Stimulated activated effector memory CD8-positive, alpha-beta T cell treated with anti-CD3 and anti-CD28 coated beads, Interleukin-12 subunit alpha, Interleukin-12 subunit beta, amount 100 ng/mL, for 72 hours (primary cell): ENCODE measurements around the gene GZMB.
A peak's percentile ranks its signal among the peaks of the same experiment; 100 is the strongest.
"Not testable (repeated sequence)": the region's sequence is repeated elsewhere in the genome, so short reads cannot be mapped to it uniquely, and the experiment has no call there.

Experiments
- ATAC-seq: fragments of 150-1000 bp; cut with Tn5 transposase; 2 replicates; pipeline ENCODE4 v1.10.0; 2021
- DNase-seq, 2 donors: peaks; one replicate each; pipeline ENCODE4 v3.0.0; 2021 to 2022; ENCODE audit warnings: low spot score in 2 of 2
- H3K27ac Mint-ChIP-seq: one replicate; pipeline ENCODE4 v1.8.0; 2022; ENCODE audit warnings: mild to moderate bottlenecking, mixed read lengths
- H3K36me3 Mint-ChIP-seq: one replicate; pipeline ENCODE4 v1.8.0; 2022; ENCODE audit warnings: mild to moderate bottlenecking, mixed read lengths
- H3K4me1 Mint-ChIP-seq: one replicate; pipeline ENCODE4 v1.8.0; 2022; ENCODE audit warnings: mixed read lengths
- H3K4me3 Mint-ChIP-seq: one replicate; pipeline ENCODE4 v1.8.0; 2022; ENCODE audit warnings: mild to moderate bottlenecking, mixed read lengths
- H3K9me3 Mint-ChIP-seq: one replicate; pipeline ENCODE4 v1.8.0; 2022; ENCODE audit warnings: mixed read lengths

GZMB gene

DNA sequence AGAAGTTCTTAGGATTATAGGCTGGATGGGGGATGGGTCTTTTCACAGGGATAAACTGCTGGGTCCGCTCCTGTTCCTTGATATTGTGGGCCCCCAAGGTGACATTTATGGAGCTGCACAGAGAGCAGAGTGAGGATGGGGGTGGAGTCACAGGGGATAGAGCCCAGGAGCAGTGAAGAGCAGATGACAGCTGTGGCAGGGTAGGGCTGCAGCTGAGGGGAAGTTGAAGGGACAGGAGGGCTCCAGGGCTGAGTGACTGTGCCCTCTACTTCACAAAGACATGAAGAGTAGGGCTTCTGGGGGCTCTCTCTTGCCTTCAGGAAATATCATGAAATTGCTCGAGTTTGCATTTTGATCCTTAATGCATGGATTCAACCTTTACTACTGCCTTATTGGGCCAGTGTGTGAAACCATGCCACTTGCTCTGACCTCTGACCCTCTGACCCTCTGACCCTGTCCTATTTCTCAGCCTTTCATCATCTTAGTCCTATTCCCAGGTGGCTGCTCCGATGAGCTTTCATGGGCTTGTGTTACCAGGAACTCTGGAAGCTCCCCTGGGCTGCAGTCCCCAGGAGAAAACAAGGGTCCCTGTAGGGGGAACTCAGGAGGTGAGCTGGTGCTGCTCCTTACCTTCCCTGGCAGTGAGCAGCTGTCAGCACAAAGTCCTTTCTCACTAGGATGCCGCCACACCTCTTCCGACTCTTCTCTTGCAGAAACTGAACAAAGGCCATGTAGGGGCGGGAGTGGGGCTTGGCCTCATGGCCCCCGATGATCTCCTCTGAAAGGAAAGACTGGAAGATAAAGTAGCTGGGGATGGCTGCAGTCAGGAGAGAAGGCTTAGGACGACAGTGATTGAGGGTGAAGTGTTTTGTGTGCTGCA lies 26.1 kb downstream of the GZMB start:
- H3K4me3 Mint-ChIP-seq = peak overlapping the region; percentile 85
- no peaks in the 10 kb centered on the region for H3K9me3 Mint-ChIP-seq
- DNase-seq (no peak), ATAC-seq (peak; percentile 27)
- H3K27ac Mint-ChIP-seq = peak overlapping the region; percentile 97
- H3K36me3 Mint-ChIP-seq = peaks cover 47% of the 10 kb centered on the region
- peaks cover 68% of the 10 kb centered on the region for H3K4me1 Mint-ChIP-seq

DNA sequence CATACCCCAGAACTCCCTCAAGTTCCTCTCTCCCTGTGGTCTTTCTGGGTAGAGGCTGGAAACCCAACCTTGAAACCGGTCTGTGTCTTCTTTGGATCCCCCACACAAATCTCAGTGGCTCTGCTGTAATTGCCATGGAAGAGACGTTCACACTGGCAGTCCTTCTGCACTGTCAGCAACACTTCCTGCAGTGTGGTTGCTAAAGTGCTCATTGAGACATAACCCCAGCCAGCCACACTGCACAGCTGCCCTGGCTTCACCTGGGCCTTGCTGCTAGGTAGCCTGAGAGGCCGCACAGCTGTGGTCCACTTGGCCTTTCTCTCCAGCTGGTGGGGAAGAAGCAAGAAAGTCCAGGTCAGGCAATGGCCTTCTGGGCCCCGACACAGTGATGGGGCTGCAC lies 26.9 kb downstream of the GZMB start:
- peaks cover 60% of the 10 kb centered on the region for H3K4me1 Mint-ChIP-seq
- H3K27ac Mint-ChIP-seq = peak overlapping the region; percentile 97
- peak in 1 of 2 donors; percentile 64 for DNase-seq
- peaks cover 47% of the 10 kb centered on the region for H3K36me3 Mint-ChIP-seq
- ATAC-seq = peak; percentile 67
- H3K9me3 Mint-ChIP-seq = no peaks in the 10 kb centered on the region
- H3K4me3 Mint-ChIP-seq = peak overlapping the region; percentile 85

DNA sequence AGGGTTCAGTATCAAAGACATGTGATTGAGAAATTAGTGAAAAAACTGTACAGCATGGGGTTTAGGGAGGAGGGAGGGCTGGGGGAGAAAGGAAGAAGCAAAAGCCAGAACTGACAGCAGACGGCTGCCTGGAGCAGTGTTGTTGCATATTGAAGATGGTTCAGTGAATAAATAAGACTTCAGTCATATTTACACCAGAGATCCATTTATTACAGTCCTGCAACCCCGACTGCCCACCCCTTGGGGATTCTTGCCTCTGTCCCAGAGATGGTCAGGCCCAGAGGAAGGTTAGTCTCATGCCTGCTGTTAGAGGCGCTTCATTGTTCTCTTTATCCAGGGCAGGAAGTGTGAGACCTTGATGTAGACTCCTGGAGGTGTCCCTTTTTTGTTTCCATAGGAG lies 27.7 kb downstream of the GZMB start:
- peak overlapping the region; percentile 97 for H3K27ac Mint-ChIP-seq

GRCh38 chr14:24605435-24606190 lies 28.4 kb downstream of the GZMB start:
- peak overlapping the region; percentile 97 for H3K27ac Mint-ChIP-seq
- ATAC-seq = peak; percentile 73
- no peaks in the 10 kb centered on the region for H3K9me3 Mint-ChIP-seq
- H3K36me3 Mint-ChIP-seq = peaks cover 47% of the 10 kb centered on the region
- H3K4me1 Mint-ChIP-seq = peaks cover 54% of the 10 kb centered on the region
- DNase-seq = peak; percentile 72 to 89
- H3K4me3 Mint-ChIP-seq = peak overlapping the region; percentile 85

More for the DNA sequence above, 27.7 kb downstream of the GZMB start:
- Mint-ChIP-seq H3K36me3 (peaks cover 47% of the 10 kb centered on the region), H3K4me1 (peaks cover 54% of the 10 kb centered on the region), H3K4me3 (peak overlapping the region; percentile 85), H3K9me3 (no peaks in the 10 kb centered on the region)
- ATAC-seq = no peak
- no peak for DNase-seq

GRCh38 chr14:24597403-24597802 lies 36.6 kb downstream of the GZMB start:
- Mint-ChIP-seq H3K4me1 (no peaks in the 10 kb centered on the region), H3K36me3 (no peaks in the 10 kb centered on the region), H3K9me3 (peaks cover 16% of the 10 kb centered on the region), H3K4me3 (no peak overlapping the region), H3K27ac (no peak overlapping the region)
- DNase-seq (no peak), ATAC-seq (no peak)

DNA sequence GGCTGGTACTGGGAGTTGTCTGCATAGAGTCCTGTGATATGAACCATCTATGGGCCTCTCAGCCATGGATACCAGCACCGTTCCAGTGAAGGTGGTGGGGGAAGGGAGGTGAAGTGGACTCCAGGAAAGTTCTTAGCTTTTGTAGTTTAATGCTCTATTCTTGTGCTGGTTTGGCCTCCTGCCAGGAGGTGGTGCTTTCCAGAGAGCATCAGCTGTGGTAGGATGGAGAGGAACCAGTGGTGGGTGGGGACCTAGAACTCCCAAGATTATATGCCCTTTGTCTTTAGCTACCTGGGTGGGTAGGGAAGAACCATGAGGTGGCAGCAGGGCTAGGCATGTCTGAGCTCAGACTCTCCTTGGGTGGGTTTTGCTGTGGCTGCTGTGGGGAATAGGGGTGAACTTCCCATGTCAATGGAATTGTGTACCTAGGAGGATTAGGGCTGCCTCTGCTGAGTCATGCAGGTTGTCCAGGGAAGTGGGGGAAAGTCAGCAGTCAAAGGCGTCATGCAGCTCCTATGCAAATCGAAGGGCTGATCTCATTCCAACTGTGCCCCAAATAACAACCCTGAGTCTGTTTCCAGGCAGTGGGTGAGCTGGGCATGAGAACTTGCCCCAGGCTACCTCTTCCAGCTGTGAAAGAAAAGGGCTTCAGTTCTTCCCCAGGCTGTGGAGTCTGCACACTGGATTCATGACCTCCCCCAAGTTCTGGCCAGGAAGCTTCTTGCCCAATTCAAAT lies 38.7 kb downstream of the GZMB start:
- no peaks in the 10 kb centered on the region for H3K4me1 Mint-ChIP-seq
- H3K27ac Mint-ChIP-seq = peak overlapping the region; percentile 63
- ATAC-seq (no peak), DNase-seq (no peak)
- peaks cover 18% of the 10 kb centered on the region for H3K9me3 Mint-ChIP-seq
- no peak overlapping the region for H3K4me3 Mint-ChIP-seq
- no peaks in the 10 kb centered on the region for H3K36me3 Mint-ChIP-seq

DNA sequence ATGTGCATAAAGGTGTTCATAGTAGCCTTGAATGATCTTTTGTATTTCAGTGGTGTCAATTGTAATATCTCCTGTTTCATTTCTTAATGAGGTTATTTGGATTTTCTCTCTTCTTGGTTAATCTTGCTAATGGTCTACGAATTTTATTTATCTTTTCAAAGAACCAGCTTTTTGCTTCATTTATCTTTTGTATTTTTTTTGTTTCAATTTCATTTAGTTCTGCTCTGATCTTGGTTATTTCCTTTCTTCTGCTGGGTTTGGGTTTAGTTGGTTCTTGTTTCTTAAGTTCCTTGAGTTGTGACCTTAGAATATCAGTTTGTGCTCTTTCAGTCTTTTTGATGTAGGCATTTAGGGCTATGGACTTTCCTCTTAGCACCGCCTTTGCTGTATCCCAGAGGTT lies 43.0 kb downstream of the GZMB start:
- H3K36me3 Mint-ChIP-seq = not testable (repeated sequence)

GRCh38 chr14:24584402-24584801 lies 49.6 kb downstream of the GZMB start:
- not testable (repeated sequence) for H3K4me1 Mint-ChIP-seq, H3K27ac Mint-ChIP-seq, H3K36me3 Mint-ChIP-seq, H3K9me3 Mint-ChIP-seq, DNase-seq, ATAC-seq, H3K4me3 Mint-ChIP-seq

More for the DNA sequence above, 43.0 kb downstream of the GZMB start:
- not testable (repeated sequence) for H3K4me1 Mint-ChIP-seq, H3K4me3 Mint-ChIP-seq, ATAC-seq, DNase-seq, H3K27ac Mint-ChIP-seq
- peaks cover 11% of the 10 kb centered on the region for H3K9me3 Mint-ChIP-seq
